HG02885 (cell line): ENCODE results near the gene EPHA4.

ENCODE experiments used
- ATAC-seq: cut with Tn5 transposase; IDR thresholded peaks from one replicate; pipeline ENCODE4 v1.9.1; 2021; ENCODE audit warnings: mild to moderate bottlenecking; ENCODE audit not compliant: unreplicated experiment, poor library complexity

EPHA4 gene

DNA sequence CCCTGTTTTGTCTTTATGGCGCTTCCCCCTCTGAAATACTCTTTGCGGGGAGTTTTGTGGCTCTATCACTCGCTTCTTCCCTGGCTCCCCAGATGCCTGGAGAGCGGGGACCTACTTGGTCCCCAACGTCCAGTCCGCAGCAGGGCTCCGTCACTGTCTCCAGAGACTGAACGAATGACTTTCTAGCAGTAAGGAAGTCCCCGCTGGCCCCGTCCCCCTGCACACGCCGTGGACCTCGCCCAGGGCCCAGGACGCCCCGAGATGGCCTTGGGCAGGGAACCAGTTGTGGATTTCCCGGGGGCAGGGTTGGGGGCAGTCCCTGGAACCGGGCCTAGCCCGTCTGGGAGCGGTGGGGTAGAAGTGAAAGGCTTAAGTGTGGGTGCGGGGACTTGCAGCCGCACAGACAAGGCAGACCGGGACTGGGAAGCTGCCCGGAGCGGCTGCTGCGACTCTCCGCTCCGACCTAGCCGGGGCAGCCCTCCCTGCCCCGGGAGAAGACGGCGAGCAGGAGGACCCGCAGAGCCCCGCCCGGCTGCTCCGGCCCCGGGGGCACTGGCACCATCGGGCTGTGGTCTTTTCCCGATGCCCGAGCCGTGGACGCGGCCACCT, 821 bp upstream of the EPHA4 start:
- peak; percentile 34 for ATAC-seq

GRCh38 chr2:221571551-221572218, 419 bp downstream of the EPHA4 start:
- ATAC-seq, result peak; percentile 8

DNA sequence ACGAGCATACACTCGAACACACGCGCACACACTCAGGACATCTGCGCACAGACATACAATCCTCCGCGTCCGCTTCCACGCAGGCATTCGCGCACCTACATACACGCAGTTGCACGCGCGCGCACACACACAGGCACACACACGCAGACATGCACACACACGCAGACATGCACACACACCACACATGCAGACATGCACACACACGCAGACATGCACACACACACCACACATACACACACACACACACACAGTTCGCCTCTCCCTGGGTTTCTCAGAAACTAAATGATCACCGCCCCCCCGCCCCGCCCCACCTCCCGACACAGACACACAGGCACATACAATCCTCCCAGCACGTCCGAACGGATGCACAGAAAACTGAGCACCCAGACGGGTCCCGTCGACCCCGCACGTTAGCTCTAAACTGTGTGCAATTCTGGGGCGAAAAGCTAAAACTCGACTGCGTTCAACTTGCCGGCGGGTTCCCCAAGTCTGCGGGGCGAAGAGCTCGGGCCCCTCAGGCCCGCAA, 1.0 kb downstream of the EPHA4 start:
- no peak for ATAC-seq

- no peak for ATAC-seq
These were observed 1.7 kb downstream of the EPHA4 start for GRCh38 chr2:221570321-221570935.

DNA sequence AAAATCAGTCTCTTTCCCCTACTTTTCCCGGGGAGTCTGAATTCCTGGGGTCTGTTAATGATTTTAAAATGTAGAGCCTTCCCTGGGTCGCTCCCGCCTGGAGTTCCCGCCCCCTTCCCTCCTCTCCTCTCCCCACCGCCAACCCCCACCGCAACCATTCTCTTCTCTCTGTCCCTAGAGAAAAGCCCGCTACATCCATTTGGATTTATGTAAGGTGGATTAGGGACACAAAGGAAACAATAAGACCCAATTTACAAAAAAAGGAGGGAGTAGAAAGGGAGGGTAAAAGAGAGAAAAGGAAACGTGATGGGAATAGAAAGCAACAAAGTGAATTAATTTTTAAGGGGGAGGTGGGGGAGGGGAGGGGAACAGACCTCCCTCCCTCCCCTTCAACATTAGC, 2.2 kb downstream of the EPHA4 start:
- no peak for ATAC-seq

DNA sequence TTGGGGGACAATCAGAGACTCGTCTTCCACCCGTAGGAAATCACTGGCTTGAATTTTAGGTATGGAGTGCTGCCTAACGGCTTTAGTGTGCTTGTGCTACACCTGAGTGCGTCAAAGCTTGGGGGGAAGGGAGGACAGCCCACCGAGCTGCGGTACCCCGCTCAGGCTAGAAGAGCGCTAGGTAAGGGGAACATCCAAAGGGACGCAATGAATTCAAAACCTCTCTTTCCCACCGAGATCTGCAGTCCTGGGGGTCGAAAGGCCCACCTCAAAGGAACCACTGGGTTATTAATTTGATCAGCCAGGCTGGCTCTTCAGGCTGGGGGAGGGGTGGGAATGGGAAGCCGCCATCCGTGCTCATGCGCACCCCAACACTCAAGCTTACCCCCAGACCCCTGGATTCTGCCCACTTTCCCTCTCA, 2.7 kb downstream of the EPHA4 start:
- no peak for ATAC-seq

GRCh38 chr2:221568299-221568698, 3.8 kb downstream of the EPHA4 start:
- ATAC-seq, result no peak

GRCh38 chr2:221567809-221568208, 4.3 kb downstream of the EPHA4 start:
- ATAC-seq, result no peak

DNA sequence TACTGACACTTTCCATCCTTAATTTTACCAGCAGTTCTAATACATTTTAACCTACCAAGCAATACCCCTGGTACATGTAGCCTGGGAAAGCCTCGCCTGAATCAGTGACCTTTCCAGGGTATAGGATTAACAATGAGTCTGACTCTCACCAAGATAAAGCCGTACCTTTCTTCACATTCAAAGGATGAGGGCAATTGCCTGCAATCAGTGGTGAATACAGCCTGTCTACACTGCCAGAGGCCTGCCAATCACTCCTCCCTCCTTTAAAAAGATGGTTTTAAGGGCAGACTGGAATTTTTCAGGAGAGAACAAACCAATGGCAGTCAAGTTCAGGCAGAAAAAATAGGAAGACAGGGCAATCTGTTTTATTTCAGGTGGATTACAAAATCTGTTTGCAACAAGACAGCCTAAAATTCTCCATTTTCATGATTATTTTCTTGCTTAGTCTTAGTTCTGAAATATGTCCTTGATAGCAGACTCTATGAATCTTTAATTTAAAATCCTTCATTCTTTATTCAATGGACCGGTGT, 4.8 kb downstream of the EPHA4 start:
- no peak for ATAC-seq

DNA sequence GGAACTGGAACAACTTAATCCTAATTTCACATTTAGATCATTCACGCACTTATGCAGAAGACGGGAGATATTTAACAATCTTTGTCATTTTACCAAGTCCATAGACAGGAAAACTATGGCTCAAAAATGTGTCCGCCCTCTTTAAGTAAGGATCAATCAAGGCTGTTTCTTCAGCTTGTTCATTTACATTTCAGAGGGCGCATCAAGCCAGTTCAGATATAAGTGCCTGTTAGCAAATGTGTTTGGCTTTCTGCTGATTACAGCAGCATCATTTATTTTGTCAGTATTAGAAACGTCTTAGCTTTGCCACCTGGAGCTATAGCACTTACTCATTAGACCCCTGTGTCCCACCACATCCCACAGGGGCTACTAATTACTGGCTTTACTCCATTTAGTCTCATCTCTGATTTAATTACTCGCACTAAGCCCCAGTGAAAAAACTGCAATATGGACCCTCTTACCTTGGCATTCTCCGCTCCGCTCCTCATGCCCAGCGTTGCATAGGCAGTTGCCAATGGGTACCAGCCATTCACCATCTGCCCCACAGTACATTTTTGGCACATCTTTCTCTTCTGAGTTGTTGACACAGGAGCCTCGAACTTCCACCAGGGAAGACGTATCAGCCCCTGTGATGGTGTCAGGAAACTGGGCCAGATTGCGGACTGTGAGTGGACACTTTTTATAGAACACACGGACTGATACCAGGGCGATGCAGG, 8.7 kb downstream of the EPHA4 start:
- ATAC-seq, result no peak

- no peak for ATAC-seq
These were observed 9.9 kb downstream of the EPHA4 start for GRCh38 chr2:221562226-221562625.

DNA sequence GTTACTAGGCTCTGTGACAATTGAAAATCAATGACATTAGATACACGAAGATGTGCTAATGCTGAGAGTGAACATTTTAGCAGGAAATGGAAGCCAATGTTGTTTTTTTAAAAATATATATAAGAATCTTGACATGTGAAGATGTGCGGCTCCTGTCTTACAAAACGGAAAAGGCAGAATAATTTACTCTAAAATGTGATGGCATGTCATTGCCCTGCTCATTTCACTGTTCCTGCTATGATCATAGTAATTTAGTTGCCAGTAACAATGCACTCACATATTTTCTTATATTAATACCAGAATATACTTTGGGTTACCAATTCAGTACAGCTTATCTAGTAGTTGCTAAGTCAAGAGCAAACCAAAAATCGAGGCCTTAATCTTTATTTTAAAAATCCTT, 10.3 kb downstream of the EPHA4 start:
- no peak for ATAC-seq

DNA sequence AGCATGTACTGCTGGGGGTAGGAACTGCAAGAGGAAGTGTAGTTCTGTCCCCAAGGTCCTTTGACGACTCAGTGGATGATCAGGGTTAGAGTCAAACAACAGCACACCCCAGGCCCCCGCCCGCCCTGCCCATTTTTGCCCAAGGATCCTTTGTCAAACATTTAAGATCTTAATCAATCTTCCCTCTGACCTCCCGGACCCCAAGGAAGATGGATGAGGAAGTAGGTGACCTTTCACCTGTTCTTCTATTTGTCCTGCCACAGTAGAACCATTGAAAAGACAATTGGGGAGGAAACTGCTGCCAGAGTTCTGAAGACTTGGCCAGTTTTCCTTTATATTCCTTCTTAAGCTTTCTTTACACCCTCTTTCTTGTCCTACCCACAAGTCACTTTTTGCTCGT, 12.1 kb downstream of the EPHA4 start:
- no peak for ATAC-seq

DNA sequence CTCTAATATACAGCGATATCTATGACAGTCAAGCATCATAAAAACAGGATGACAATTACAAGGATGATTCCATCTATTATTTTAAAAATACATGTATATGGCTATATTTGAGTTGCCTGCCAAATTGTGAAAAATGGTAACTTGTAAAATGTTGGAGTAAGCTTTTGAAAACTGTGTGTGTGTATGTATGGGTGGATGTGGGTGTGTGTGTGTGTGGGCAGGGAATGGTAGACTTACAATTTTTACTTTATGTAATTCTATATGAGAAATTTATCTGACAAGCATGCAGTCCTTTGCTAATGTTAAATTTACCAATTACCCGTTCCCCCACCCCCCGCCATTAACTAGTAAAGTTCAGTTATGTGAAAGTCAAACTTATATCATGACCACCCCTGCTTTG, 14.0 kb downstream of the EPHA4 start:
- ATAC-seq, result no peak

GRCh38 chr2:221555494-221555846, 16.6 kb downstream of the EPHA4 start:
- peak; percentile 42 for ATAC-seq

GRCh38 chr2:221554769-221555493, 17.2 kb downstream of the EPHA4 start:
- ATAC-seq, result peak; percentile 99

DNA sequence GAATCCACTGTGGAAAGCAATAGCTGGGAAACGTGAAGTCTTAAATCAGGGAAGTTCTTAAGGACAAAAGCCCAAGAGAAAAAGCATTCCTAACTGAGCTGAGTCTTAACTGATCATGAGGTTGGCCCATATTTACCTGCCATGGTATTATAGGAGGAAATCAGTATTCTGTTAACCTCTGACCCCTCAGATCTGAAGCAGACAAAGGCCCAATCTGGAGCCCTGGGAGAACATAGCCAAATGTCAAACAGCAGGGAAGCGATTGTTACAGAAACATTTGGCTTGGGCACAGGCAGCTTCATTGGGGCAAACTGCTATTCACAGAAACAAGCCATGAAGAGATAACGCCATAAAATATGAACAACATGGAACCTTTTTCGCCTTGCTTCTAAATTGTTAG, 18.8 kb downstream of the EPHA4 start:
- ATAC-seq, result no peak

- no peak for ATAC-seq
These were observed 19.8 kb downstream of the EPHA4 start for GRCh38 chr2:221552291-221552690.

- no peak for ATAC-seq
These were observed 20.2 kb downstream of the EPHA4 start for GRCh38 chr2:221551864-221552263.

GRCh38 chr2:221549143-221549542, 23.0 kb downstream of the EPHA4 start:
- peak; percentile 59 for ATAC-seq
